Spleen (tissue), 13 donors: ENCODE results near the gene PTER. TPM values are rescaled to one million over a fixed set of nuclear protein-coding genes. Genes with fewer than 3 reads are reported as not detected.

Source experiments
- DNase-seq: peaks from one replicate; pipeline ENCODE4 v3.0.0-alpha.2; 2020
- H3K27ac ChIP-seq, 8 donors: fragments of 200-600 bp; sonication (generic) in 7 of 8; 1 replicate in 4 of 8; 2 replicates in 4 of 8; pipeline versions ENCODE4 v1.5.0 to v1.8.0; 2016 to 2021; ENCODE audit warnings: inconsistent platforms in 4 of 8, mild to moderate bottlenecking in 4 of 8, moderate library complexity in 1 of 8
- H3K27me3 ChIP-seq, 7 donors: fragments of 200-600 bp; sonication (generic) in 6 of 7; replicated peaks in 1 of 7; 1 replicate in 4 of 7; 2 replicates in 3 of 7; pipeline versions ENCODE4 v1.5.0 to v1.8.0; 2016 to 2021; ENCODE audit warnings: inconsistent platforms in 3 of 7, mild to moderate bottlenecking in 1 of 7
- H3K36me3 ChIP-seq, 6 donors: fragments of 200-600 bp; sonication (generic) in 5 of 6; 1 replicate in 4 of 6; 2 replicates in 2 of 6; pipeline versions ENCODE4 v1.5.0 to v1.8.0; 2016 to 2021; ENCODE audit warnings: inconsistent platforms in 2 of 6
- H3K4me1 ChIP-seq, 6 donors: fragments of 200-600 bp; sonication (generic) in 5 of 6; 1 replicate in 3 of 6; 2 replicates in 3 of 6; pipeline versions ENCODE4 v1.5.0 to v1.8.0; 2016 to 2021; ENCODE audit warnings: inconsistent platforms in 3 of 6
- H3K4me3 ChIP-seq, 8 donors: fragments of 200-600 bp; sonication (generic) in 7 of 8; 1 replicate in 4 of 8; 2 replicates in 4 of 8; pipeline versions ENCODE4 v1.5.0 to v1.8.0; 2016 to 2021; ENCODE audit warnings: inconsistent platforms in 4 of 8, mild to moderate bottlenecking in 4 of 8, moderate library complexity in 2 of 8
- H3K9me3 ChIP-seq, 8 donors: fragments of 200-600 bp; sonication (generic) in 7 of 8; 1 replicate in 4 of 8; 2 replicates in 4 of 8; pipeline versions ENCODE4 v1.5.0 to v1.8.0; 2016 to 2021; ENCODE audit warnings: inconsistent platforms in 4 of 8
- POLR2A ChIP-seq, 3 donors: fragments of 450-650 bp; IDR thresholded peaks; one replicate each; pipeline ENCODE4 v1.5.1; 2017; ENCODE audit warnings: antibody characterized with exemption in 3 of 3, mild to moderate bottlenecking in 1 of 3
- POLR2AphosphoS5 ChIP-seq, 3 donors: sonication (generic); formaldehyde crosslinking; IDR thresholded peaks; one replicate each; pipeline ENCODE4 v1.5.1; 2017; ENCODE audit warnings: antibody characterized with exemption in 3 of 3
- WGBS, 5 donors: extraction: QIAGEN DNeasy Blood & Tissue Kit in 3 of 5; methylation state at CpG; one replicate each; pipeline versions ENCODE4 v1.1.5 to v1.1.7; 2013 to 2018; 5-methylcytosine and 5-hydroxymethylcytosine counted together
- intact Hi-C: fragments of 100-400 bp; cut with DNase I; formaldehyde crosslinking; loops from one replicate; pipeline ENCODE4 v1.15.0; 2023; ENCODE audit warnings: low total_unique reads
- long read RNA-seq, 2 donors: transcript quantifications; one replicate each; lab custom pipeline, GENCODE V29; 2026
- polyA plus RNA-seq, 3 donors: library from polyadenylated mRNA; stranded (reverse); fragments of 200-250 nt; gene quantifications; one replicate each; pipeline ENCODE4 v1.2.1, GENCODE V29; 2013
- total RNA-seq, 7 donors: library from RNA; depleted of rRNA in 3 of 7; stranded (reverse); fragments of >200 nt in 3 of 7; fragmentation: NEBNext Ultra II Directional in 4 of 7; extraction: Animal tissue kit (Norgen Biotek cat#: 25700) in 4 of 7; gene quantifications; one replicate each; pipeline versions ENCODE4 v1.1.0 to v1.2.1, GENCODE V29; 2016 to 2021
- TF ChIP-seq, protein P1 (sequence below), 11 experiments: fragments of 200-600 bp in 7 of 11; fragments of 450-650 bp in 4 of 11; sonication (generic) in 4 of 11; IDR thresholded peaks in 8 of 11; conservative IDR thresholded peaks in 3 of 11; 1 replicate in 7 of 11; 2 replicates in 4 of 11; pipeline versions ENCODE4 v1.4.0 to v1.8.0; 2016 to 2021; ENCODE audit warnings: antibody characterized with exemption in 11 of 11, inconsistent platforms in 4 of 11, mild to moderate bottlenecking in 1 of 11
- donor health status: healthy with polysubstance abuse.
- donor health status: DM: no; HTN: no; CAD: no; lungs with moderate emphysema.
- donor health status: DM: no; HTN: no; CAD: no.
- donor health status: Bipolar disorder and iron deficiency.
- donor health status: healthy.
- donor health status: DM: no; HTN: no; CAD: no.
- donor health status: DM: yes; HTN: yes; CAD: no.

Gene PTER
- total RNA-seq (10 to 100 TPM; 17.5 to 29.3 (median 19.6) TPM), polyA plus RNA-seq (1 to 10 TPM; 5.2 to 6.0 (median 5.8) TPM)
- long read RNA-seq, donor 1, result 0 reads
- long read RNA-seq, donor 2, result 0 reads

GRCh38 chr10:16436758-16437539 lies at the start of gene PTER:
TSS of gene PTER (plus strand) at chr10:16437010. CDS start at chr10:16484385, 47,375 bp downstream.
- TF ChIP-seq POLR2A (IDR thresholded peaks at IDR 0.05), result peak in 2 of 3 donors; percentile 30 to 40
- TF ChIP-seq, protein P1, sequence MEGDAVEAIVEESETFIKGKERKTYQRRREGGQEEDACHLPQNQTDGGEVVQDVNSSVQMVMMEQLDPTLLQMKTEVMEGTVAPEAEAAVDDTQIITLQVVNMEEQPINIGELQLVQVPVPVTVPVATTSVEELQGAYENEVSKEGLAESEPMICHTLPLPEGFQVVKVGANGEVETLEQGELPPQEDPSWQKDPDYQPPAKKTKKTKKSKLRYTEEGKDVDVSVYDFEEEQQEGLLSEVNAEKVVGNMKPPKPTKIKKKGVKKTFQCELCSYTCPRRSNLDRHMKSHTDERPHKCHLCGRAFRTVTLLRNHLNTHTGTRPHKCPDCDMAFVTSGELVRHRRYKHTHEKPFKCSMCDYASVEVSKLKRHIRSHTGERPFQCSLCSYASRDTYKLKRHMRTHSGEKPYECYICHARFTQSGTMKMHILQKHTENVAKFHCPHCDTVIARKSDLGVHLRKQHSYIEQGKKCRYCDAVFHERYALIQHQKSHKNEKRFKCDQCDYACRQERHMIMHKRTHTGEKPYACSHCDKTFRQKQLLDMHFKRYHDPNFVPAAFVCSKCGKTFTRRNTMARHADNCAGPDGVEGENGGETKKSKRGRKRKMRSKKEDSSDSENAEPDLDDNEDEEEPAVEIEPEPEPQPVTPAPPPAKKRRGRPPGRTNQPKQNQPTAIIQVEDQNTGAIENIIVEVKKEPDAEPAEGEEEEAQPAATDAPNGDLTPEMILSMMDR (IDR thresholded peaks at IDR 0.05 in 8 of 11, conservative IDR thresholded peaks at IDR 0.05 in 3 of 11), result no peak
- TF ChIP-seq POLR2AphosphoS5 (IDR thresholded peaks at IDR 0.05), result peak; percentile 87 to 89 (median 88)
- no peaks in the 10 kb centered on the region for H3K9me3 ChIP-seq

DNA sequence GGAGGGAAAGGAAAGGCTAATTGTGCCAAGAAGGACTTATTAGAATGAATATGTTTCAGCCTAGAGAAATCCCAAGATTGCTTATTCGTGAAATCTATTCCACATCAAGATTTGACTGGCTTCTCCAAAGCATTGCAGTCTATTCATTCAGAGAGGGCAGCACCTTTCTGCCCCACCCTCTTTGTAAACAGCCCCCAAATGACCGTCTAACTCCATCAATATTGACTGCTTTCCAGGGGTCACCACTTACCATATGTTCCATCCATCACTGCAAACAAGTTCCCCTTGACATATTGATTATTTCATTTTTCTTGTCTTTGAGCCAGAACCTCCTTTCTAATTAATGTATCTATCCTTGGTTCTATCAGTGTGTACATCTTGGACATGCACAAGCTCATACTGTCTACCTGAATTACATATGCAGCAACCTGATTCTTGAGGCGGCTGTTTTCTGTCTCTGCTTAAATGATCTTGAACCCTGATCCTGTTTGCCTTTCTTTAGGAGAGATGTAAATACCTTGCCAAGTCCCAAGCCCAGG lies 44.2 kb upstream of the PTER start:
- Histone ChIP-seq H3K27me3 (peaks cover 0 to 10% (median 0%) of the 10 kb centered on the region in 7 donors), H3K4me3 (no peak overlapping the region), H3K9me3 (no peaks in the 10 kb centered on the region), H3K27ac (no peak overlapping the region), H3K36me3 (no peaks in the 10 kb centered on the region), H3K4me1 (no peaks in the 10 kb centered on the region)
- intact Hi-C loops, result no loop called here
- 65 to 75% (median 67%) methylated on average over 3 of the region's 3 CpGs for WGBS, 5 donors
- DNase-seq, result no peak
- no peak for TF ChIP-seq POLR2A (IDR thresholded peaks at IDR 0.05)
- no peak for TF ChIP-seq POLR2AphosphoS5 (IDR thresholded peaks at IDR 0.05)
- TF ChIP-seq, protein P1 (IDR thresholded peaks at IDR 0.05 in 8 of 11, conservative IDR thresholded peaks at IDR 0.05 in 3 of 11), result no peak

More at GRCh38 chr10:16436758-16437539, at the start of gene PTER:
- peaks cover 18 to 59% (median 48%) of the 10 kb centered on the region in 6 donors for H3K4me1 ChIP-seq
- DNase-seq, result peak; percentile 99
- intact Hi-C loops, result loop anchor here (10.0 kb wide), 1 partner anchor 378 kb away; the partner anchor contains the start of gene RSU1
- peak within 1 kb of the TSS; percentile 66 to 93 (median 86) for H3K27ac ChIP-seq
- H3K4me3 ChIP-seq, result peak within 1 kb of the TSS; percentile 61 to 87 (median 66)
- H3K27me3 ChIP-seq, result no peaks in the 10 kb centered on the region
- 0 to 2% (median 1%) methylated on average over 46 to 49 of the region's 49 CpGs for WGBS, 5 donors
- peaks cover 0 to 15% (median 0%) of the 10 kb centered on the region in 6 donors for H3K36me3 ChIP-seq

GRCh38 chr10:16393271-16393858 lies 43.4 kb upstream of the PTER start:
- H3K27ac ChIP-seq, result no peak overlapping the region
- 69 to 89% (median 83%) methylated on average over 4 of the region's 4 CpGs for whole genome bisulfite sequencing, 5 donors
- DNase-seq, result no peak

More at GRCh38 chr10:16393271-16393858, 43.4 kb upstream of the PTER start:
- Histone ChIP-seq H3K27me3 (peaks cover 0 to 10% (median 0%) of the 10 kb centered on the region in 7 donors), H3K4me3 (no peak overlapping the region), H3K9me3 (no peaks in the 10 kb centered on the region), H3K4me1 (no peaks in the 10 kb centered on the region), H3K36me3 (no peaks in the 10 kb centered on the region)
- intact Hi-C loops, result no loop called here
- TF ChIP-seq, protein P1 (IDR thresholded peaks at IDR 0.05 in 8 of 11, conservative IDR thresholded peaks at IDR 0.05 in 3 of 11), result no peak
